Urinary bladder (tissue), 4 donors: ENCODE data around the gene GFRA1. TPM values are rescaled to one million over a fixed set of nuclear protein-coding genes. Genes with fewer than 3 reads are reported as not detected.
A peak's percentile ranks its signal among the peaks of the same experiment; 100 is the strongest.

ENCODE experiments used
- DNase-seq: peaks from one replicate; pipeline ENCODE4 v3.0.0-alpha.2; 2015; ENCODE audit errors: extremely low spot score
- H3K27ac ChIP-seq: one replicate; pipeline ENCODE4 v1.5.1; 2013; ENCODE audit warnings: low read depth, mild to moderate bottlenecking, moderate library complexity
- H3K36me3 ChIP-seq: one replicate; pipeline ENCODE4 v1.6.1; 2013; ENCODE audit warnings: mild to moderate bottlenecking, moderate library complexity; ENCODE audit not compliant: insufficient read depth
- H3K4me1 ChIP-seq: one replicate; pipeline ENCODE4 v1.6.1; 2013; ENCODE audit warnings: mild to moderate bottlenecking, moderate library complexity; ENCODE audit not compliant: insufficient read depth
- H3K4me3 ChIP-seq: one replicate; pipeline ENCODE4 v1.5.1; 2013; ENCODE audit warnings: low read depth, low read length
- WGBS: extraction: QIAGEN DNeasy Blood & Tissue Kit; methylation state at CpG from one replicate; pipeline ENCODE4 v1.1.7; 2013; 5-methylcytosine and 5-hydroxymethylcytosine counted together
- polyA plus RNA-seq: library from polyadenylated mRNA; stranded (reverse); fragments of 200-250 nt; gene quantifications from one replicate; pipeline ENCODE4 v1.2.3, GENCODE V29; 2013
- total RNA-seq: library from RNA; depleted of rRNA; stranded (reverse); fragments of >200 nt; gene quantifications from one replicate; pipeline ENCODE4 v1.2.3, GENCODE V29; 2014
- donor health status: healthy with polysubstance abuse.
- donor health status: healthy.

The GFRA1 gene
- total RNA-seq (60.9 TPM), polyA plus RNA-seq (24.2 TPM)

GRCh38 chr10:116272440-116273283 lies at the start of gene GFRA1:
Gene GFRA1 (minus strand): TSS chr10:116273206. CDS start chr10:116272029, 1,177 bp downstream.
- H3K4me3 ChIP-seq = peak within 1 kb of the TSS; percentile 65
- peak within 1 kb of the TSS; percentile 46 for H3K27ac ChIP-seq
- under 1% methylated on average over 72 of the region's 72 CpGs for WGBS
- no peaks in the 10 kb centered on the region for H3K36me3 ChIP-seq
- DNase-seq = no peak
- peaks cover 2% of the 10 kb centered on the region for H3K4me1 ChIP-seq

- Histone ChIP-seq H3K4me3 (no peak overlapping the region), H3K4me1 (no peaks in the 10 kb centered on the region), H3K27ac (no peak overlapping the region), H3K36me3 (no peaks in the 10 kb centered on the region)
- no peak for DNase-seq
- 36% methylated on average over 2 of the region's 2 CpGs for WGBS
These were observed 43.5 kb upstream of the GFRA1 start for GRCh38 chr10:116316503-116316902.

GRCh38 chr10:116312548-116312947 lies 39.5 kb upstream of the GFRA1 start:
- Histone ChIP-seq H3K36me3 (no peaks in the 10 kb centered on the region), H3K27ac (no peak overlapping the region), H3K4me1 (no peaks in the 10 kb centered on the region), H3K4me3 (no peak overlapping the region)
- 92% methylated on average over 4 of the region's 4 CpGs for WGBS
- no peak for DNase-seq

GRCh38 chr10:116311706-116312490 lies 38.9 kb upstream of the GFRA1 start:
- Histone ChIP-seq H3K4me3 (no peak overlapping the region), H3K36me3 (no peaks in the 10 kb centered on the region), H3K27ac (no peak overlapping the region), H3K4me1 (no peaks in the 10 kb centered on the region)
- no peak for DNase-seq
- 66% methylated on average over 2 of the region's 2 CpGs for WGBS

- Histone ChIP-seq H3K27ac (no peak overlapping the region), H3K4me3 (no peak overlapping the region), H3K4me1 (no peaks in the 10 kb centered on the region), H3K36me3 (no peaks in the 10 kb centered on the region)
- 95% methylated on average over 5 of the region's 5 CpGs for WGBS
- DNase-seq = no peak
These were observed 38.0 kb upstream of the GFRA1 start for GRCh38 chr10:116311016-116311415.

- no peak overlapping the region for H3K4me3 ChIP-seq
- H3K36me3 ChIP-seq = no peaks in the 10 kb centered on the region
- no peak overlapping the region for H3K27ac ChIP-seq
- 63% methylated on average over 4 of the region's 4 CpGs for WGBS
- no peak for DNase-seq
- H3K4me1 ChIP-seq = no peaks in the 10 kb centered on the region
These were observed 34.4 kb upstream of the GFRA1 start for GRCh38 chr10:116307455-116307854.

- WGBS = 78% methylated on average over 2 of the region's 2 CpGs
These were observed 33.8 kb upstream of the GFRA1 start for GRCh38 chr10:116306847-116307246.

GRCh38 chr10:116304923-116305322 lies 31.9 kb upstream of the GFRA1 start:
- Histone ChIP-seq H3K27ac (no peak overlapping the region), H3K36me3 (no peaks in the 10 kb centered on the region), H3K4me3 (no peak overlapping the region), H3K4me1 (no peaks in the 10 kb centered on the region)
- WGBS = 62% methylated on average over 1 of the region's 1 CpG
- DNase-seq = no peak

More at GRCh38 chr10:116306847-116307246, 33.8 kb upstream of the GFRA1 start:
- Histone ChIP-seq H3K4me3 (no peak overlapping the region), H3K4me1 (no peaks in the 10 kb centered on the region), H3K27ac (no peak overlapping the region), H3K36me3 (no peaks in the 10 kb centered on the region)
- DNase-seq = no peak

GRCh38 chr10:116300542-116300941 lies 27.5 kb upstream of the GFRA1 start:
- Histone ChIP-seq H3K4me1 (no peaks in the 10 kb centered on the region), H3K27ac (no peak overlapping the region), H3K36me3 (no peaks in the 10 kb centered on the region), H3K4me3 (no peak overlapping the region)
- no peak for DNase-seq
- WGBS = 74% methylated on average over 1 of the region's 1 CpG

- H3K4me1 ChIP-seq = no peaks in the 10 kb centered on the region
- 92% methylated on average over 3 of the region's 3 CpGs for WGBS
- no peak for DNase-seq
These were observed 25.6 kb upstream of the GFRA1 start for GRCh38 chr10:116298586-116298985.

GRCh38 chr10:116296291-116296721 lies 23.3 kb upstream of the GFRA1 start:
- H3K36me3 ChIP-seq = no peaks in the 10 kb centered on the region
- H3K4me3 ChIP-seq = no peak overlapping the region
- no peak overlapping the region for H3K27ac ChIP-seq
- no peak for DNase-seq
- no peaks in the 10 kb centered on the region for H3K4me1 ChIP-seq
- 24% methylated on average over 7 of the region's 7 CpGs for WGBS

More at GRCh38 chr10:116298586-116298985, 25.6 kb upstream of the GFRA1 start:
- H3K4me3 ChIP-seq = no peak overlapping the region
- no peak overlapping the region for H3K27ac ChIP-seq
- no peaks in the 10 kb centered on the region for H3K36me3 ChIP-seq

GRCh38 chr10:116292493-116292892 lies 19.5 kb upstream of the GFRA1 start:
- Histone ChIP-seq H3K36me3 (no peaks in the 10 kb centered on the region), H3K4me3 (no peak overlapping the region), H3K27ac (no peak overlapping the region), H3K4me1 (no peaks in the 10 kb centered on the region)
- DNase-seq = no peak

- Histone ChIP-seq H3K4me1 (no peaks in the 10 kb centered on the region), H3K27ac (no peak overlapping the region), H3K4me3 (no peak overlapping the region), H3K36me3 (no peaks in the 10 kb centered on the region)
- 25% methylated on average over 1 of the region's 1 CpG for WGBS
- no peak for DNase-seq
These were observed 16.6 kb upstream of the GFRA1 start for GRCh38 chr10:116289652-116290051.
